ENCODE measurements around the gene FBP2. TPM values are rescaled to one million over a fixed set of nuclear protein-coding genes. Genes with fewer than 3 reads are reported as not detected.

FBP2 gene
- total and polyA plus RNA-seq, 2 experiments from 2014 or later = not detected

DNA sequence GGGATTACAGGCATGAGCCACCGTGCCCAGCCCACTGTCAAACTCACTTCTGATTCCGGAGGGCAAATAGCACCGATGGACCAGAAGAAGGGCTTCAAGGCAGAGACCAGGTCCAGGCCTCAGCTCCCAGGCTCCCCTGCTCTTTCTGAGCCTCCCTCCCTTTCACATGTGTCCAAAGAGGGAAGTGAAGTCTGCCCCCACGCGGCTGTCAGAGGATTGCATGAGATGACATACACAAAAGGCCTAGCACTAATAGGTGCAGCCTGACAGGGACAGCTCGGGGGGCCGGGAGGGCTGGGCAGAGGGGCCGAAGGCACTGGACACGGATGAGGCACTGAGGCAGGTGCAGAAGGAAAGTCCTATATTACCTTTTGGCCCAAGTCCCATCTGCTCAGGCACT lies 29.6 kb upstream of the FBP2 start:
- Histone ChIP-seq H3K9me2 (ENCODE audit: insufficient read depth) (no peaks in the 10 kb centered on the region), H3F3A (replicated peaks; ENCODE audit: low read depth) (no peaks in the 10 kb centered on the region), H3K79me2 (replicated peaks; ENCODE audit: insufficient read depth) (no peaks in the 10 kb centered on the region), H4K20me1 (replicated peaks; ENCODE audit: insufficient read depth) (no peaks in the 10 kb centered on the region), H3K27me3 (ENCODE audit: insufficient read depth) (no peaks in the 10 kb centered on the region), H3K27ac (ENCODE audit: low read depth) (no peak overlapping the region), H3K4me1 (ENCODE audit: insufficient read depth) (no peaks in the 10 kb centered on the region), H3K4me3 (no peak overlapping the region), H3K36me3 (ENCODE audit: insufficient read depth) (no peaks in the 10 kb centered on the region), H2AFZ (no peak overlapping the region), H3K4me2 (no peak overlapping the region)
- Mint-ChIP-seq H3K36me3 (ENCODE audit: low read depth) (no peaks in the 10 kb centered on the region; the same call in 2 of the 3 replicates), H3K27me3 (ENCODE audit: insufficient read depth, low read depth, poor library complexity) (peaks cover 11% of the 10 kb centered on the region), H3K4me3 (no peak overlapping the region), H3K4me1 (peaks cover 3% of the 10 kb centered on the region; the same call in 2 of the 3 replicates), H3K9me3 (no peaks in the 10 kb centered on the region), H3K27ac (no peak overlapping the region)
- ATAC-seq (peak; percentile 86), DNase-seq (ENCODE audit: low spot score) (peak; percentile 77)
- TF ChIP-seq CREB1 (CRISPR knock-in tag; IDR thresholded peaks at IDR 0.05; ENCODE audit: low read depth) = peak; percentile 32; the same call in 1 of the 2 replicates
- TF ChIP-seq STAT1 (IDR thresholded peaks at IDR 0.05; ENCODE audit: unreplicated experiment) = no peak
- TF ChIP-seq EZH2phosphoT487 (IDR thresholded peaks at IDR 0.05; ENCODE audit: unreplicated experiment) = no peak
- TF ChIP-seq POLR2AphosphoS5 (IDR thresholded peaks at IDR 0.05; ENCODE audit: low read depth) = no peak
- no peak for TF ChIP-seq NANOG (IDR thresholded peaks at IDR 0.05; ENCODE audit: borderline replicate concordance)
- TF ChIP-seq EZH2 (IDR thresholded peaks at IDR 0.05; ENCODE audit: low read depth, unreplicated experiment) = no peak
- TF ChIP-seq ZNF114 (CRISPR knock-in tag; IDR thresholded peaks at IDR 0.05) = no peak
- TF ChIP-seq, protein P1, sequence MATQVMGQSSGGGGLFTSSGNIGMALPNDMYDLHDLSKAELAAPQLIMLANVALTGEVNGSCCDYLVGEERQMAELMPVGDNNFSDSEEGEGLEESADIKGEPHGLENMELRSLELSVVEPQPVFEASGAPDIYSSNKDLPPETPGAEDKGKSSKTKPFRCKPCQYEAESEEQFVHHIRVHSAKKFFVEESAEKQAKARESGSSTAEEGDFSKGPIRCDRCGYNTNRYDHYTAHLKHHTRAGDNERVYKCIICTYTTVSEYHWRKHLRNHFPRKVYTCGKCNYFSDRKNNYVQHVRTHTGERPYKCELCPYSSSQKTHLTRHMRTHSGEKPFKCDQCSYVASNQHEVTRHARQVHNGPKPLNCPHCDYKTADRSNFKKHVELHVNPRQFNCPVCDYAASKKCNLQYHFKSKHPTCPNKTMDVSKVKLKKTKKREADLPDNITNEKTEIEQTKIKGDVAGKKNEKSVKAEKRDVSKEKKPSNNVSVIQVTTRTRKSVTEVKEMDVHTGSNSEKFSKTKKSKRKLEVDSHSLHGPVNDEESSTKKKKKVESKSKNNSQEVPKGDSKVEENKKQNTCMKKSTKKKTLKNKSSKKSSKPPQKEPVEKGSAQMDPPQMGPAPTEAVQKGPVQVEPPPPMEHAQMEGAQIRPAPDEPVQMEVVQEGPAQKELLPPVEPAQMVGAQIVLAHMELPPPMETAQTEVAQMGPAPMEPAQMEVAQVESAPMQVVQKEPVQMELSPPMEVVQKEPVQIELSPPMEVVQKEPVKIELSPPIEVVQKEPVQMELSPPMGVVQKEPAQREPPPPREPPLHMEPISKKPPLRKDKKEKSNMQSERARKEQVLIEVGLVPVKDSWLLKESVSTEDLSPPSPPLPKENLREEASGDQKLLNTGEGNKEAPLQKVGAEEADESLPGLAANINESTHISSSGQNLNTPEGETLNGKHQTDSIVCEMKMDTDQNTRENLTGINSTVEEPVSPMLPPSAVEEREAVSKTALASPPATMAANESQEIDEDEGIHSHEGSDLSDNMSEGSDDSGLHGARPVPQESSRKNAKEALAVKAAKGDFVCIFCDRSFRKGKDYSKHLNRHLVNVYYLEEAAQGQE (IDR thresholded peaks at IDR 0.05; ENCODE audit: unreplicated experiment) = no peak
- no peak for TF ChIP-seq ZNF331 (CRISPR knock-in tag; IDR thresholded peaks at IDR 0.05; ENCODE audit: low read depth)
- TF ChIP-seq, protein P2, sequence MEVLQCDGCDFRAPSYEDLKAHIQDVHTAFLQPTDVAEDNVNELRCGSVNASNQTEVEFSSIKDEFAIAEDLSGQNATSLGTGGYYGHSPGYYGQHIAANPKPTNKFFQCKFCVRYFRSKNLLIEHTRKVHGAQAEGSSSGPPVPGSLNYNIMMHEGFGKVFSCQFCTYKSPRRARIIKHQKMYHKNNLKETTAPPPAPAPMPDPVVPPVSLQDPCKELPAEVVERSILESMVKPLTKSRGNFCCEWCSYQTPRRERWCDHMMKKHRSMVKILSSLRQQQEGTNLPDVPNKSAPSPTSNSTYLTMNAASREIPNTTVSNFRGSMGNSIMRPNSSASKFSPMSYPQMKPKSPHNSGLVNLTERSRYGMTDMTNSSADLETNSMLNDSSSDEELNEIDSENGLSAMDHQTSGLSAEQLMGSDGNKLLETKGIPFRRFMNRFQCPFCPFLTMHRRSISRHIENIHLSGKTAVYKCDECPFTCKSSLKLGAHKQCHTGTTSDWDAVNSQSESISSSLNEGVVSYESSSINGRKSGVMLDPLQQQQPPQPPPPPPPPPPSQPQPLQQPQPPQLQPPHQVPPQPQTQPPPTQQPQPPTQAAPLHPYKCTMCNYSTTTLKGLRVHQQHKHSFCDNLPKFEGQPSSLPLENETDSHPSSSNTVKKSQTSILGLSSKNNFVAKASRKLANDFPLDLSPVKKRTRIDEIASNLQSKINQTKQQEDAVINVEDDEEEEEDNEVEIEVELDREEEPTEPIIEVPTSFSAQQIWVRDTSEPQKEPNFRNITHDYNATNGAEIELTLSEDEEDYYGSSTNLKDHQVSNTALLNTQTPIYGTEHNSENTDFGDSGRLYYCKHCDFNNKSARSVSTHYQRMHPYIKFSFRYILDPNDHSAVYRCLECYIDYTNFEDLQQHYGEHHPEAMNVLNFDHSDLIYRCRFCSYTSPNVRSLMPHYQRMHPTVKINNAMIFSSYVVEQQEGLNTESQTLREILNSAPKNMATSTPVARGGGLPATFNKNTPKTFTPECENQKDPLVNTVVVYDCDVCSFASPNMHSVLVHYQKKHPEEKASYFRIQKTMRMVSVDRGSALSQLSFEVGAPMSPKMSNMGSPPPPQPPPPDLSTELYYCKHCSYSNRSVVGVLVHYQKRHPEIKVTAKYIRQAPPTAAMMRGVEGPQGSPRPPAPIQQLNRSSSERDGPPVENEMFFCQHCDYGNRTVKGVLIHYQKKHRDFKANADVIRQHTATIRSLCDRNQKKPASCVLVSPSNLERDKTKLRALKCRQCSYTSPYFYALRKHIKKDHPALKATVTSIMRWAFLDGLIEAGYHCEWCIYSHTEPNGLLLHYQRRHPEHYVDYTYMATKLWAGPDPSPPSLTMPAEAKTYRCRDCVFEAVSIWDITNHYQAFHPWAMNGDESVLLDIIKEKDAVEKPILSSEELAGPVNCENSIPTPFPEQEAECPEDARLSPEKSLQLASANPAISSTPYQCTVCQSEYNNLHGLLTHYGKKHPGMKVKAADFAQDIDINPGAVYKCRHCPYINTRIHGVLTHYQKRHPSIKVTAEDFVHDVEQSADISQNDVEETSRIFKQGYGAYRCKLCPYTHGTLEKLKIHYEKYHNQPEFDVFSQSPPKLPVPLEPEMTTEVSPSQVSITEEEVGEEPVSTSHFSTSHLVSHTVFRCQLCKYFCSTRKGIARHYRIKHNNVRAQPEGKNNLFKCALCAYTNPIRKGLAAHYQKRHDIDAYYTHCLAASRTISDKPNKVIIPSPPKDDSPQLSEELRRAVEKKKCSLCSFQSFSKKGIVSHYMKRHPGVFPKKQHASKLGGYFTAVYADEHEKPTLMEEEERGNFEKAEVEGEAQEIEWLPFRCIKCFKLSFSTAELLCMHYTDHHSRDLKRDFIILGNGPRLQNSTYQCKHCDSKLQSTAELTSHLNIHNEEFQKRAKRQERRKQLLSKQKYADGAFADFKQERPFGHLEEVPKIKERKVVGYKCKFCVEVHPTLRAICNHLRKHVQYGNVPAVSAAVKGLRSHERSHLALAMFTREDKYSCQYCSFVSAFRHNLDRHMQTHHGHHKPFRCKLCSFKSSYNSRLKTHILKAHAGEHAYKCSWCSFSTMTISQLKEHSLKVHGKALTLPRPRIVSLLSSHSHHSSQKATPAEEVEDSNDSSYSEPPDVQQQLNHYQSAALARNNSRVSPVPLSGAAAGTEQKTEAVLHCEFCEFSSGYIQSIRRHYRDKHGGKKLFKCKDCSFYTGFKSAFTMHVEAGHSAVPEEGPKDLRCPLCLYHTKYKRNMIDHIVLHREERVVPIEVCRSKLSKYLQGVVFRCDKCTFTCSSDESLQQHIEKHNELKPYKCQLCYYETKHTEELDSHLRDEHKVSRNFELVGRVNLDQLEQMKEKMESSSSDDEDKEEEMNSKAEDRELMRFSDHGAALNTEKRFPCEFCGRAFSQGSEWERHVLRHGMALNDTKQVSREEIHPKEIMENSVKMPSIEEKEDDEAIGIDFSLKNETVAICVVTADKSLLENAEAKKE (CRISPR knock-in tag; IDR thresholded peaks at IDR 0.05) = no peak
- TF ChIP-seq, protein P3, sequence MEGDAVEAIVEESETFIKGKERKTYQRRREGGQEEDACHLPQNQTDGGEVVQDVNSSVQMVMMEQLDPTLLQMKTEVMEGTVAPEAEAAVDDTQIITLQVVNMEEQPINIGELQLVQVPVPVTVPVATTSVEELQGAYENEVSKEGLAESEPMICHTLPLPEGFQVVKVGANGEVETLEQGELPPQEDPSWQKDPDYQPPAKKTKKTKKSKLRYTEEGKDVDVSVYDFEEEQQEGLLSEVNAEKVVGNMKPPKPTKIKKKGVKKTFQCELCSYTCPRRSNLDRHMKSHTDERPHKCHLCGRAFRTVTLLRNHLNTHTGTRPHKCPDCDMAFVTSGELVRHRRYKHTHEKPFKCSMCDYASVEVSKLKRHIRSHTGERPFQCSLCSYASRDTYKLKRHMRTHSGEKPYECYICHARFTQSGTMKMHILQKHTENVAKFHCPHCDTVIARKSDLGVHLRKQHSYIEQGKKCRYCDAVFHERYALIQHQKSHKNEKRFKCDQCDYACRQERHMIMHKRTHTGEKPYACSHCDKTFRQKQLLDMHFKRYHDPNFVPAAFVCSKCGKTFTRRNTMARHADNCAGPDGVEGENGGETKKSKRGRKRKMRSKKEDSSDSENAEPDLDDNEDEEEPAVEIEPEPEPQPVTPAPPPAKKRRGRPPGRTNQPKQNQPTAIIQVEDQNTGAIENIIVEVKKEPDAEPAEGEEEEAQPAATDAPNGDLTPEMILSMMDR (conservative IDR thresholded peaks at IDR 0.05; ENCODE audit: low read depth in 2 of 2) = peak; percentile 62 to 84
- TF ChIP-seq, protein P4, sequence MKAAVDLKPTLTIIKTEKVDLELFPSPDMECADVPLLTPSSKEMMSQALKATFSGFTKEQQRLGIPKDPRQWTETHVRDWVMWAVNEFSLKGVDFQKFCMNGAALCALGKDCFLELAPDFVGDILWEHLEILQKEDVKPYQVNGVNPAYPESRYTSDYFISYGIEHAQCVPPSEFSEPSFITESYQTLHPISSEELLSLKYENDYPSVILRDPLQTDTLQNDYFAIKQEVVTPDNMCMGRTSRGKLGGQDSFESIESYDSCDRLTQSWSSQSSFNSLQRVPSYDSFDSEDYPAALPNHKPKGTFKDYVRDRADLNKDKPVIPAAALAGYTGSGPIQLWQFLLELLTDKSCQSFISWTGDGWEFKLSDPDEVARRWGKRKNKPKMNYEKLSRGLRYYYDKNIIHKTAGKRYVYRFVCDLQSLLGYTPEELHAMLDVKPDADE (IDR thresholded peaks at IDR 0.05) = no peak
- no peak for TF ChIP-seq JUNB (IDR thresholded peaks at IDR 0.05; ENCODE audit: unreplicated experiment)
